Limb (tissue), 2 donors: ENCODE data around the gene TCERG1L.
A peak's percentile ranks its signal among the peaks of the same experiment; 100 is the strongest.

ENCODE experiments used
- DNase-seq, 2 donors: peaks; one replicate each; pipeline ENCODE4 v3.0.0-alpha.2; 2016; ENCODE audit errors: extremely low spot score in 2 of 2

TCERG1L gene

DNA sequence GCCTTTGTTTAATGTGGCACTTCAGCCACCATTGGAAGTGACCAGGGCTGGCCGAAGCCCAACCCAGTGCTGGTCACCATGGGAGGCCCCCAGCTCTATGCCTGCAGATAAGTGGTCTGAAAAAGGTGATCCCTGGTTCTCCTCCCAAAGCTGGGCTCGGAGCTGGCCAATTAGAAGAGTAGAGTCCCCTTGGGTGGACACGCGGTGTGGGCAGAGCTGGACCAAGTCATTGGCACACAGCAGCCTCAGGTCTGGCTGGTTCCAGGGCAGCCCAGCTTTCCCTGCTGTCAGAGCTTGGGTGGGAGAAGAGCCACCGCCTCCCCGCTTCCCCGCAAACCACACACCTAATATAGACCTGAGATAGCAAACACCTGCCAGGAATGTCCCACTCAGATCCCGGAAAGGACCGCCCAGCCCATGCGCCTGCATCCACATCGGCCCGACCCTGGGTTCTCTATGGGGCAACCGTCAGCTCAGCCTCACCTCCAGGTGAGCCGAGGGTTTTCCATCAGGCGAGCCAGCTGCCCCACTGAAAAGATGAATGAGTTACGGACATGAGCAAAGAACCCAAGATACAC is 84.3 kb downstream of the TCERG1L start:
- DNase-seq, result no peak

DNA sequence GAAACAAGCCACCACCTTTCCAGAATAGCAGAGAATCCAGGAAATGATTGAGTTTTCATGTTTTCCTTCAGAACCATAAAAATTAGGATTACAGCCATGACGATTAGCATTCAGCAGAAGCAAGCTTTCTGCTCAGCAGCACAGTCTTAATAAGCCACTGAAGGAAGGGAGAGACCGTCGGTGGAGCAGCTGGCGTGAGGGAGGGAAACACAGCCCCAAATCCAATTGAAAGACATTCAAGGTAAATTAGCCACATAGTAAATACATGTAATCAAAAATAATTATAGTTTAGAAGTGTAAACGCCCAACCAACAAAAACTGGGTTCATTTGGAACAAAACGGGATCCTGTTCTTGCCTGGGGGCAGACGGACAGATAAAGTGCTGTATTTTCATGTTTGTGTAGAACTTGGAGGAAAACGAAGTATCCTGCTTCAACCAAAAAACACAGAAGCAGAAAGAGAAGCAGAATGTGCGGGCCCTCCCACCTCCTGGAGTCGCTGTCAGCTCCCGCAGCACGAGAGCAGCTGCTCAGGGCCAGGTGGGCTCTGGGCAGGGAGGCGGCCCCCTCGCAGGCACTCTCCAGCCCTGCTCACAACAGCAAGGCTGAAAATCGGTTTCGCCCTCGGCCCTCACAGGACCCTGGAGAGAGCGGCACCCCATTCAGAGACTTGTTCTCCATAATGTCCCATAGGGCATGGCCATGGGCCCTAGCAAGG is 84.9 kb downstream of the TCERG1L start:
- no peak for DNase-seq

GRCh38 chr10:131224106-131224505 is 87.4 kb downstream of the TCERG1L start:
- DNase-seq, result no peak

- DNase-seq, result no peak
Observed at GRCh38 chr10:131223422-131223821, 88.1 kb downstream of the TCERG1L start.

DNA sequence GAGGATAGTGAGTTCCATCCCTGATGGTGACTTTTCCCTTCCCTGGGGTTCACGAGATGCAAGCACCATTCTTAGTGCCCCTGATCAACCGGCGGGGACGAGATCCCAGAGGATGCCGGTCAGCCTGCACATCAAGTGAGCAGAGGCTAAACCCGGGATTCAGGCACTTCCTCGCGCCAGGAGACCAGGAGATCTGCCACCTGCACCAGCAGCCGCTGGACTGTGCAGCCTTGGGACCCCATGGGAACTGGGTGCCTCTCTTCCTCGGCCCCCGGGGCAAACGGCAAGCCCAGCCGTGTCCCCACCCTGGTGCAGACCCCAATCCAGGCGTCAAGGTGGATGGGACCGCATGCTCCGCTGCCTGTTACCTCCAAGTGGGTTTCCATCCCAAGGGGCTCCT is 88.5 kb downstream of the TCERG1L start:
- no peak for DNase-seq

GRCh38 chr10:131221632-131222277 is 89.8 kb downstream of the TCERG1L start:
- DNase-seq, result no peak

- DNase-seq, result no peak
Observed at GRCh38 chr10:131220601-131221171, 90.8 kb downstream of the TCERG1L start.

- no peak for DNase-seq
Observed at GRCh38 chr10:131219955-131220489, 91.5 kb downstream of the TCERG1L start.

GRCh38 chr10:131219584-131219886 is 92.0 kb downstream of the TCERG1L start:
- DNase-seq, result no peak

- no peak for DNase-seq
Observed at GRCh38 chr10:131218811-131219583, 92.5 kb downstream of the TCERG1L start.

- DNase-seq, result no peak
Observed at GRCh38 chr10:131216681-131217230, 94.8 kb downstream of the TCERG1L start.

DNA sequence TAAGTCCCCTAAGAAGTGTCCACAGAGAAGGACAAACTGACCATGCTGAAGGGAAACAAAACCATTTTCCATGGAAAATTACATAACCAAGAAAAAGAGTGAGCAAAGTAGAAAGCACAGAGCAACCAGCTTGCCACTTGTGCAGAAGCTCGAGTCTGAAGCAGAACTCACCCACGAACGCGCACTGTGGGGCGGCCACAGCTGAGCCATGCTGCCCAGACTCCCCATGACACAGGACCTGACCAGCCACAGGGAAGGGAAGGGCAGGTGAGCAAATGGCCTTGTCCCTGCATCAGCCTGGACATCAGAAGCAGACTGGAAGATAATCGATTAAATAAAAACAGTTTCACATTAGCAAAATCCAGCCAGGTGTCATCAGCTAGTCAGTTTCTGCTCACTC is 95.7 kb downstream of the TCERG1L start:
- no peak for DNase-seq

- peak in 1 of 2 donors; percentile 13 for DNase-seq
Observed at GRCh38 chr10:131214521-131215244, 96.8 kb downstream of the TCERG1L start.

GRCh38 chr10:131213741-131214505 is 97.6 kb downstream of the TCERG1L start:
- peak in 1 of 2 donors; percentile 20 for DNase-seq

DNA sequence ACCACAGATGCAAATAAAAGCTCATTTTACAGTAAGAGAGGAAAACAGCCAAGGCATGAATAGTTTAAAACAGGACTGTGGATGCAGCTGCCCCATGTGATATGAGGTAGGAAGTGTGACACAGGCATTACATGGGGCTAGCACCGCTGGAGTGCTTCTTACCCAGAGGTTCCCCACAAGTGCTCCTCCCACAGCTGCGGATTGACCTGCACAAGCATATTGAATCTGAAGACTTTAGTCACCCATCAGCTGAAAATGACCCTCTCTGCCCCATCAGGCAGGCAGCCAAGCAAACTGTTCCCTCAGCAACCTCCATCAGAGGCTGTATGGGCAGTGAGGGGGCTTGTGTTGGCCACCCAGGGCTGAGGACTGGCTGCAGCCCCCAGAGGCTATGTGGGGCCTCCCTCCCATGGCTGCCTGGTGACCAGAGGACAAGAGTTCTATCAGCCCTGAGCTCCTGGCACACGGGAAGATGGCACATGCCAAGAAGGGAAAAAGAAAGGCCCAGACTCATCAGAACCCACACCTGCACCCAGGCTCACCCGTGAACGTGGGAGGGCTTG is 98.7 kb downstream of the TCERG1L start:
- peak in 1 of 2 donors; percentile 14 for DNase-seq

GRCh38 chr10:131211965-131212619 is 99.4 kb downstream of the TCERG1L start:
- no peak for DNase-seq

DNA sequence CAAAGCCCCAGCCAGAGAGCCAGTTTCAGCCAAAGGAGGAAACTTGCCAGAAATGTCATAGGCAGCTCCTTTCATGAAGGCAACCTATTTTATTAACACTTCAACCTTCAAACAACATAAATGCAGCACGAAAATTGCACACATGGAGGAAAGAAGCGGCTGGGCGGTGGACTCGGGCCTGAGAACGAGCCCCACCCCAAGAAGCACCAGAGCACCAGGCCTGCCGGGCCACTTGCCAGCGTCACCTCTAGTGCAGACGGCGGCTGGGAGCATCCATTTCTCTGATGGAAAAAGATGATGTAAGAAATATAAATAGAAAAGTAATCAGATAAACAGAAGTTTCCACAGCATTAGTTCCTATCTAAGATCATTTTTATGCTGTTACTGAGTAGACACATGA is 100.0 kb downstream of the TCERG1L start:
- DNase-seq, result peak in 1 of 2 donors; percentile 22

DNA sequence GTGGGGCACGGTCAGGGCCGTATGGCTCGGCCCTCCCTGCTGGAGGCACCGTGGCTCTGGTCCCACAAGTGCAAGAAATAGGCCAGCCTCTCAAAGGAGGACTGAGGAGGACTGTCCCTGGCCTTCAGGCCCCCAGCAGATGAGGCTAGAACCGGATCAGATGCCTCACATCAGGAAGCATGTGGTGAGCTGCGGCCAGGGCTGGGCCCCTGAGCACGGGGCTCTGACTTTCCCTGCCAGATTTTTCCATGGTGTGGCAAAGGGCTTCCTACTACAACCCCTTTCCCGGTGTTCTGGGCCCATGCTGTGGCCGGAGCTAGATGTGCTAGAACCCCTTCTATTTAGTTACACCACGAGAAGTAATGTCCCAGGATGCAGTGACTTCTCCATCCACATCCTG is 100.4 kb downstream of the TCERG1L start:
- peak in 1 of 2 donors; percentile 16 for DNase-seq

DNA sequence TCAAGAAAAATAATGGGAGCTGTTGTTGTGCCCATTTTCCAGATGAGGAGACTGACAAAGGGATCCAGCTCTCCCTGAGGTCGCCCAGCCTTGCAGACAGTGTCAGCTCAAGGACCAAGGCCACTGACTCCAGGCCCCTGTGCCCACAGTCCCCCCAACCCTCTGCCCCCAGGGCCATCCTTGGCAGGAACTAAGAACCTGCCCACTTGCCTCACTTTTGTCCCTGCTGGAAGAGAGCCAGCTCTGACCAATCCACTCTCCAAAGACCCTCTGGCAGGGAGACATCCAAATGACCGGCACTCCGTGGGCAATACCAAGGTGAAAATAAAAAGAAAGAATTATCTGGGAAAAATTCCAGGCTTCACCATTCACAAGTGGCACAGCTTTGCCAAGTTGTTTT is 101.3 kb downstream of the TCERG1L start:
- peak in 1 of 2 donors; percentile 12 for DNase-seq
